GM20000 (cell line): ENCODE data around the gene SLC9A7.

Experiments
- DNase-seq: peaks from one replicate; pipeline ENCODE4 v3.0.0; 2012; ENCODE audit warnings: low spot score
- CTCF ChIP-seq: IDR thresholded peaks from 2 replicates; pipeline ENCODE4 v1.5.1; 2012; ENCODE audit warnings: mild to moderate bottlenecking, control low read depth; ENCODE audit errors: extremely low read depth, missing control alignments

Gene SLC9A7

GRCh38 chrX:46704767-46705386 is 54.0 kb downstream of the SLC9A7 start:
- no peak for TF ChIP-seq CTCF
- peak; percentile 29 for DNase-seq

- DNase-seq = no peak
- TF ChIP-seq CTCF = no peak
Observed at GRCh38 chrX:46703980-46704379, 54.9 kb downstream of the SLC9A7 start.

- TF ChIP-seq CTCF = no peak
- no peak for DNase-seq
Observed at GRCh38 chrX:46698691-46699090, 60.2 kb downstream of the SLC9A7 start.

- no peak for DNase-seq
- TF ChIP-seq CTCF = no peak
Observed at GRCh38 chrX:46695491-46695890, 63.4 kb downstream of the SLC9A7 start.

GRCh38 chrX:46694549-46694948 is 64.4 kb downstream of the SLC9A7 start:
- no peak for DNase-seq
- no peak for TF ChIP-seq CTCF

GRCh38 chrX:46693149-46693548 is 65.8 kb downstream of the SLC9A7 start:
- no peak for DNase-seq
- no peak for TF ChIP-seq CTCF

GRCh38 chrX:46690818-46691217 is 68.1 kb downstream of the SLC9A7 start:
- DNase-seq = no peak
- TF ChIP-seq CTCF = no peak
